ENCODE results near the gene CCDC102A.

CCDC102A gene

GRCh38 chr16:57462209-57462977 lies 74.0 kb downstream of the CCDC102A start, which contains the start of gene POLR2C (continued):
- TF ChIP-seq ZNF18 (tag by site-specific recombination; IDR thresholded peaks at IDR 0.05) (no peak), ZNF175 (tag by site-specific recombination; IDR thresholded peaks at IDR 0.05) (no peak), ZNF830 (tag by site-specific recombination; IDR thresholded peaks at IDR 0.05; ENCODE audit: low read depth) (no peak), ZNF629 (tag by site-specific recombination; IDR thresholded peaks at IDR 0.05) (peak; percentile 76), ZNF2 (tag by site-specific recombination; IDR thresholded peaks at IDR 0.05) (0 out of 2 replicates have a peak, but pooled peaks have one; percentile 45), ZNF514 (tag by site-specific recombination; IDR thresholded peaks at IDR 0.05) (no peak), ZNF133 (tag by site-specific recombination; IDR thresholded peaks at IDR 0.05) (no peak), ZNF518A (tag by site-specific recombination; conservative IDR thresholded peaks at IDR 0.05; ENCODE audit: low read depth) (peak; percentile 87), ZNF292 (tag by site-specific recombination; IDR thresholded peaks at IDR 0.05; ENCODE audit: borderline replicate concordance, low read depth) (no peak), ZBTB11 (tag by site-specific recombination; conservative IDR thresholded peaks at IDR 0.05; ENCODE audit: low read depth) (peak; percentile 93), ZNF23 (tag by site-specific recombination; IDR thresholded peaks at IDR 0.05; ENCODE audit: borderline replicate concordance) (no peak), BCL6B (tag by site-specific recombination; IDR thresholded peaks at IDR 0.05) (no peak), ELK4 (IDR thresholded peaks at IDR 0.05; ENCODE audit: borderline replicate concordance, low read depth, low read length) (no peak), ZNF214 (tag by site-specific recombination; IDR thresholded peaks at IDR 0.05; ENCODE audit: borderline replicate concordance) (no peak), SALL2 (tag by site-specific recombination; IDR thresholded peaks at IDR 0.05; ENCODE audit: borderline replicate concordance) (no peak), ZNF341 (tag by site-specific recombination; IDR thresholded peaks at IDR 0.05; ENCODE audit: low read depth) (no peak), ZNF624 (tag by site-specific recombination; IDR thresholded peaks at IDR 0.05) (no peak), SCRT1 (tag by site-specific recombination; IDR thresholded peaks at IDR 0.05; ENCODE audit: borderline replicate concordance) (no peak), KLF7 (tag by site-specific recombination; IDR thresholded peaks at IDR 0.05; ENCODE audit: borderline replicate concordance) (no peak), MEIS1 (CRISPR knock-in tag; IDR thresholded peaks at IDR 0.05; ENCODE audit: borderline replicate concordance) (no peak), ZNF157 (tag by site-specific recombination; IDR thresholded peaks at IDR 0.05) (no peak)

Measured in HEK293 (cell line).